Neuronal stem cell (in vitro differentiated cells): ENCODE data around the gene PCBP3.

Source experiments
- DNase-seq: peaks from one replicate; pipeline ENCODE4 v3.0.0-alpha.2; 2013; ENCODE audit warnings: low spot score
- H2AFZ ChIP-seq: one replicate; pipeline ENCODE4 v1.6.1; 2013; ENCODE audit warnings: mild to moderate bottlenecking, low read length, inconsistent platforms
- H2AK5ac ChIP-seq: 2 replicates; pipeline ENCODE4 v1.6.1; 2013; ENCODE audit warnings: low read depth, mild to moderate bottlenecking, inconsistent platforms, low read length, moderate library complexity, mixed read lengths
- H2BK120ac ChIP-seq: 2 replicates; pipeline ENCODE4 v1.6.1; 2013; ENCODE audit warnings: low read depth, mild to moderate bottlenecking, inconsistent platforms, low read length, moderate library complexity, mixed read lengths
- H2BK12ac ChIP-seq: one replicate; pipeline ENCODE4 v1.6.1; 2013; ENCODE audit warnings: low read length, inconsistent platforms
- H2BK15ac ChIP-seq: 2 replicates; pipeline ENCODE4 v1.6.1; 2013; ENCODE audit warnings: mild to moderate bottlenecking, low read length, inconsistent platforms, mixed read lengths
- H2BK5ac ChIP-seq: one replicate; pipeline ENCODE4 v1.6.1; 2013; ENCODE audit warnings: inconsistent platforms, mild to moderate bottlenecking, low read length, moderate library complexity
- H3K14ac ChIP-seq: one replicate; pipeline ENCODE4 v1.6.1; 2013; ENCODE audit warnings: low read length, inconsistent platforms
- H3K18ac ChIP-seq: 2 replicates; pipeline ENCODE4 v1.6.1; 2013; ENCODE audit warnings: low read length, inconsistent platforms
- H3K23ac ChIP-seq: 2 replicates; pipeline ENCODE4 v1.6.1; 2013; ENCODE audit warnings: low read depth, mild to moderate bottlenecking, mixed read lengths, low read length, inconsistent platforms; ENCODE audit not compliant: poor library complexity
- H3K27ac ChIP-seq: replicated peaks from 3 replicates; pipeline ENCODE4 v1.5.1; 2013; ENCODE audit warnings: low read length, inconsistent platforms
- H3K27me3 ChIP-seq, 3 experiments: 2 replicates each; pipeline ENCODE4 v1.6.1; 2013; ENCODE audit warnings: low read length in 3 of 3, mild to moderate bottlenecking in 2 of 3, inconsistent platforms in 1 of 3, low read depth in 1 of 3, mixed read lengths in 1 of 3, moderate library complexity in 1 of 3; ENCODE audit not compliant: control insufficient read depth in 3 of 3, insufficient read depth in 3 of 3
- H3K36me3 ChIP-seq, 2 donors: replicated peaks in 1 of 2; 2 replicates each; pipeline ENCODE4 v1.6.1; 2013; ENCODE audit warnings: low read length in 2 of 2; ENCODE audit not compliant: control insufficient read depth in 2 of 2, insufficient read depth in 2 of 2
- H3K4ac ChIP-seq: 2 replicates; pipeline ENCODE4 v1.6.1; 2013; ENCODE audit warnings: inconsistent platforms, mild to moderate bottlenecking, low read length, moderate library complexity
- H3K4me1 ChIP-seq, 2 donors: 1 replicate in 1 of 2; 2 replicates in 1 of 2; pipeline ENCODE4 v1.6.1; 2013; ENCODE audit warnings: low read length in 2 of 2, low read depth in 1 of 2; ENCODE audit not compliant: control insufficient read depth in 2 of 2, insufficient read depth in 1 of 2
- H3K4me2 ChIP-seq: one replicate; pipeline ENCODE4 v1.6.1; 2013; ENCODE audit warnings: mild to moderate bottlenecking, low read length, inconsistent platforms; ENCODE audit not compliant: insufficient read depth, poor library complexity, severe bottlenecking
- H3K4me3 ChIP-seq, 2 donors: 2 replicates each; pipeline ENCODE4 v1.5.1; 2013; ENCODE audit warnings: low read length in 2 of 2, mild to moderate bottlenecking in 2 of 2, inconsistent platforms in 1 of 2, moderate library complexity in 1 of 2
- H3K79me1 ChIP-seq: one replicate; pipeline ENCODE4 v1.6.1; 2013; ENCODE audit warnings: low read depth, mild to moderate bottlenecking, inconsistent platforms, low read length, moderate library complexity
- H3K9ac ChIP-seq: one replicate; pipeline ENCODE4 v1.6.1; 2013; ENCODE audit warnings: mild to moderate bottlenecking, low read depth, low read length, inconsistent platforms; ENCODE audit not compliant: poor library complexity
- H3K9me3 ChIP-seq, 2 donors: replicated peaks in 1 of 2; 2 replicates each; pipeline versions ENCODE3 to v1.6.1; 2013; ENCODE audit warnings: low read length in 2 of 2, mild to moderate bottlenecking in 2 of 2, inconsistent platforms in 1 of 2, low read depth in 1 of 2, mixed read lengths in 1 of 2, moderate library complexity in 1 of 2; ENCODE audit not compliant: control insufficient read depth in 2 of 2, insufficient read depth in 1 of 2
- H4K8ac ChIP-seq: one replicate; pipeline ENCODE4 v1.6.1; 2013; ENCODE audit warnings: low read depth, mild to moderate bottlenecking, inconsistent platforms, low read length, moderate library complexity
- H4K91ac ChIP-seq: one replicate; pipeline ENCODE4 v1.6.1; 2013; ENCODE audit warnings: low read length, low read depth, mild to moderate bottlenecking, inconsistent platforms; ENCODE audit not compliant: poor library complexity
- WGBS, 2 donors: extraction: QIAGEN DNeasy Blood & Tissue Kit; methylation state at CpG; one replicate each; pipeline ENCODE4 v1.1.7; 2013; ENCODE audit warnings: missing lambda C conversion rate in 2 of 2, mixed read lengths in 1 of 2; ENCODE audit not compliant: insufficient read length in 2 of 2, insufficient replicate concordance in 1 of 2; ENCODE audit errors: extremely low coverage in 2 of 2; 5-methylcytosine and 5-hydroxymethylcytosine counted together

Gene PCBP3

GRCh38 chr21:45943630-45944540 lies 300.4 kb downstream of the PCBP3 start:
- Histone ChIP-seq H3K4me3 (no peak overlapping the region), H2BK15ac (no peak overlapping the region), H3K4me1 (no peaks in the 10 kb centered on the region), H3K18ac (peak overlapping the region; percentile 71), H2AFZ (no peak overlapping the region), H3K4me2 (no peak overlapping the region), H3K79me1 (peaks cover 4% of the 10 kb centered on the region), H2BK5ac (no peak overlapping the region), H2BK120ac (no peak overlapping the region), H3K36me3 (no peaks in the 10 kb centered on the region), H4K8ac (no peak overlapping the region), H3K27me3 (peaks cover 0 to 4% (median 0%) of the 10 kb centered on the region in 3 experiments), H3K14ac (peak overlapping the region; percentile 3), H3K27ac (no peak overlapping the region), H3K4ac (no peak overlapping the region), H4K91ac (peak overlapping the region; percentile 72), H3K9ac (no peak overlapping the region), H3K9me3 (peaks cover 0 to 6% of the 10 kb centered on the region in 2 donors), H2AK5ac (peak overlapping the region; percentile 56), H3K23ac (no peak overlapping the region), H2BK12ac (no peak overlapping the region)
- DNase-seq, result no peak
- no CpG with 5 or more reads among the region's 8 CpGs for WGBS, 2 donors

GRCh38 chr21:45944601-45945000 lies 301.1 kb downstream of the PCBP3 start:
- WGBS, 2 donors, result no CpG with 5 or more reads among the region's 14 CpGs
- peaks cover 0 to 6% of the 10 kb centered on the region in 2 donors for H3K9me3 ChIP-seq
- no peak overlapping the region for H2AFZ ChIP-seq
- no peak overlapping the region for H2BK120ac ChIP-seq
- no peak overlapping the region for H2AK5ac ChIP-seq
- H2BK5ac ChIP-seq, result no peak overlapping the region
- no peaks in the 10 kb centered on the region for H3K36me3 ChIP-seq
- no peak overlapping the region for H2BK15ac ChIP-seq
- H3K9ac ChIP-seq, result peak overlapping the region; percentile 9
- no peak overlapping the region for H3K4ac ChIP-seq
- no peak overlapping the region for H3K18ac ChIP-seq
- peaks cover 3% of the 10 kb centered on the region for H3K79me1 ChIP-seq
- H3K27ac ChIP-seq, result no peak overlapping the region
- DNase-seq, result no peak
- peaks cover 0 to 5% (median 0%) of the 10 kb centered on the region in 3 experiments for H3K27me3 ChIP-seq
- no peak overlapping the region for H4K91ac ChIP-seq
- H3K23ac ChIP-seq, result no peak overlapping the region
- no peaks in the 10 kb centered on the region for H3K4me1 ChIP-seq
- no peak overlapping the region for H3K14ac ChIP-seq
- H3K4me2 ChIP-seq, result no peak overlapping the region
- no peak overlapping the region for H2BK12ac ChIP-seq
- no peak overlapping the region for H4K8ac ChIP-seq
- H3K4me3 ChIP-seq, result no peak overlapping the region

GRCh38 chr21:45945066-45945867 lies 301.7 kb downstream of the PCBP3 start:
- H3K18ac ChIP-seq, result peak overlapping the region; percentile 38
- H3K4ac ChIP-seq, result no peak overlapping the region
- H3K23ac ChIP-seq, result no peak overlapping the region
- H3K27ac ChIP-seq, result no peak overlapping the region
- no peak overlapping the region for H2BK15ac ChIP-seq
- peak overlapping the region in 1 of 2 donors; percentile 2 for H3K4me3 ChIP-seq
- H3K27me3 ChIP-seq, result peaks cover 0 to 5% (median 0%) of the 10 kb centered on the region in 3 experiments
- H3K9me3 ChIP-seq, result peaks cover 0 to 2% of the 10 kb centered on the region in 2 donors
- no peak overlapping the region for H3K4me2 ChIP-seq
- DNase-seq, result no peak
- no peak overlapping the region for H3K9ac ChIP-seq
- H2BK120ac ChIP-seq, result no peak overlapping the region
- no peak overlapping the region for H4K91ac ChIP-seq
- H4K8ac ChIP-seq, result no peak overlapping the region
- H3K79me1 ChIP-seq, result peaks cover 3% of the 10 kb centered on the region
- WGBS, 2 donors, result no CpG with 5 or more reads among the region's 24 CpGs
- H3K4me1 ChIP-seq, result no peaks in the 10 kb centered on the region
- peak overlapping the region; percentile 63 for H2AK5ac ChIP-seq
- no peak overlapping the region for H2AFZ ChIP-seq
- no peak overlapping the region for H2BK12ac ChIP-seq
- H3K14ac ChIP-seq, result no peak overlapping the region
- no peak overlapping the region for H2BK5ac ChIP-seq
- H3K36me3 ChIP-seq, result no peaks in the 10 kb centered on the region

- DNase-seq, result no peak
- no peak overlapping the region for H4K8ac ChIP-seq
- H2BK12ac ChIP-seq, result no peak overlapping the region
- H3K4ac ChIP-seq, result no peak overlapping the region
- H3K9ac ChIP-seq, result peak overlapping the region; percentile 21
- no peaks in the 10 kb centered on the region for H3K4me1 ChIP-seq
- no peak overlapping the region for H3K4me2 ChIP-seq
- H2AK5ac ChIP-seq, result peak overlapping the region; percentile 63
- H3K18ac ChIP-seq, result no peak overlapping the region
- H3K23ac ChIP-seq, result peak overlapping the region; percentile 80
- peaks cover 0 to 2% of the 10 kb centered on the region in 2 donors for H3K9me3 ChIP-seq
- H4K91ac ChIP-seq, result no peak overlapping the region
- no peaks in the 10 kb centered on the region for H3K36me3 ChIP-seq
- H2AFZ ChIP-seq, result no peak overlapping the region
- H3K27me3 ChIP-seq, result peaks cover 0 to 9% (median 0%) of the 10 kb centered on the region in 3 experiments
- peak overlapping the region; percentile 21 for H3K14ac ChIP-seq
- no CpG with 5 or more reads among the region's 12 CpGs for WGBS, 2 donors
- peaks cover 5% of the 10 kb centered on the region for H3K79me1 ChIP-seq
- no peak overlapping the region for H2BK15ac ChIP-seq
- H2BK120ac ChIP-seq, result no peak overlapping the region
- H3K4me3 ChIP-seq, result no peak overlapping the region
- H2BK5ac ChIP-seq, result no peak overlapping the region
- H3K27ac ChIP-seq, result no peak overlapping the region
Measured at GRCh38 chr21:45945868-45946210, 302.3 kb downstream of the PCBP3 start.
